GM10266 (cell line): ENCODE results near the gene STX1B.
A peak's percentile ranks its signal among the peaks of the same experiment; 100 is the strongest.

Experiments
- DNase-seq: peaks from one replicate; pipeline ENCODE4 v3.0.0; 2012; ENCODE audit errors: extremely low spot score
- TF ChIP-seq, protein P1 (sequence below): IDR thresholded peaks from 2 replicates; pipeline ENCODE4 v1.5.1; 2012; ENCODE audit warnings: mild to moderate bottlenecking, low read depth; ENCODE audit not compliant: control insufficient read depth, insufficient read depth; ENCODE audit errors: missing control alignments

STX1B gene

DNA sequence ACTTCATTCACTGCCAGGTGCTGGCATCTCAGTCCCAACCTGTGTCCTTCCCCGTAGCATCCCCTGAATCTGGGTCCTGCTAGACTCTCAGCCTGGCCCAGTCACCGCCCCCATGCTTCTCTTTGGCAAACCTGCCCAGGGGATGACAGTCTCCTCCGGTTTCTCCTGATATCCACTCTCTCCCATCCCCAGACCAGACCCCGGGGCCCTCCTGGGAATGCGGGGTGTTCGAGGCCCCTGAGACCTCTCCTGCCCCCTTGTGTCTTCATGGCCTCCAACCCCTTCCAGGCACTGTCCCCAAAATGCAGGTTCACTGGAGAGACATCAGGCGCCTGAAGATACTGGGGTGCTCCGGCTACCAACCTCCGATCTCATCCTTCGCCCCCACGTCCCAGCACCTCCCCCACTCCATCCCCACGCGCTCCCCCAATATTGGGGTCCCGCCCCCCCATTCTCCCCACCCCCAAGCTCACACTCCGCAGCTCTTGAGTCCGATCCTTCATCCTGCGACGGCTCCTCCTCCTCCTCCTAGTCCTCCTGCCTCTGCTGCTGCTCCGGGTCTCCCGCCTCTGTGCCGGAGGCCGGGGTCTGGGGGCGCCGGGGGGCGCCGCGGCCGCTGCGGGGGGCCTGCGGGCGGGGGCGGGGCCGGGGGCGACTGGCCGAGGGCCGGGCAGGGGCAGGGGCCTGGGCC, 399 bp downstream of the STX1B start:
- TF ChIP-seq, protein P1, sequence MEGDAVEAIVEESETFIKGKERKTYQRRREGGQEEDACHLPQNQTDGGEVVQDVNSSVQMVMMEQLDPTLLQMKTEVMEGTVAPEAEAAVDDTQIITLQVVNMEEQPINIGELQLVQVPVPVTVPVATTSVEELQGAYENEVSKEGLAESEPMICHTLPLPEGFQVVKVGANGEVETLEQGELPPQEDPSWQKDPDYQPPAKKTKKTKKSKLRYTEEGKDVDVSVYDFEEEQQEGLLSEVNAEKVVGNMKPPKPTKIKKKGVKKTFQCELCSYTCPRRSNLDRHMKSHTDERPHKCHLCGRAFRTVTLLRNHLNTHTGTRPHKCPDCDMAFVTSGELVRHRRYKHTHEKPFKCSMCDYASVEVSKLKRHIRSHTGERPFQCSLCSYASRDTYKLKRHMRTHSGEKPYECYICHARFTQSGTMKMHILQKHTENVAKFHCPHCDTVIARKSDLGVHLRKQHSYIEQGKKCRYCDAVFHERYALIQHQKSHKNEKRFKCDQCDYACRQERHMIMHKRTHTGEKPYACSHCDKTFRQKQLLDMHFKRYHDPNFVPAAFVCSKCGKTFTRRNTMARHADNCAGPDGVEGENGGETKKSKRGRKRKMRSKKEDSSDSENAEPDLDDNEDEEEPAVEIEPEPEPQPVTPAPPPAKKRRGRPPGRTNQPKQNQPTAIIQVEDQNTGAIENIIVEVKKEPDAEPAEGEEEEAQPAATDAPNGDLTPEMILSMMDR, result peak; percentile 15
- DNase-seq, result no peak

DNA sequence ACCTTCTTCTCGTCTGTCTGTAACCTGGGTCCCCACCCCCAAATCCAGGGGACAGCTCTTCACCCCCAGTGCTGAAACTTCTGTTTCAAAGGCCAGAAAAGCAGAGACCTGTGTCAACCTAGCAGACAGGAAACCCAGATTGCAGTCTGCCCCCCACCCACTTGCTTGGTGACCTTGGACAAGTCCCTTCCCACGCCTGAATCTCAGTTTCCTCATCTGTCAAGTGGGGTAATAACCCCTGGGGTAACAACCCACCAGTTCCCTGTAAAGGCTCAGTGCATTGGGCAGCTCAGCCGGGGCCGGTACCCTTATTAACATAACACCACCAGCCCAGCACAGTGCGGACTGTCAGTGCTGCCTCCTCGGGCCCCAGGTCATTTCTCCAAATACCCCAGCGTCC, 1.3 kb downstream of the STX1B start:
- TF ChIP-seq, protein P1, result no peak
- DNase-seq, result no peak

GRCh38 chr16:31008551-31008950, 1.9 kb downstream of the STX1B start:
- TF ChIP-seq, protein P1, result no peak
- no peak for DNase-seq

DNA sequence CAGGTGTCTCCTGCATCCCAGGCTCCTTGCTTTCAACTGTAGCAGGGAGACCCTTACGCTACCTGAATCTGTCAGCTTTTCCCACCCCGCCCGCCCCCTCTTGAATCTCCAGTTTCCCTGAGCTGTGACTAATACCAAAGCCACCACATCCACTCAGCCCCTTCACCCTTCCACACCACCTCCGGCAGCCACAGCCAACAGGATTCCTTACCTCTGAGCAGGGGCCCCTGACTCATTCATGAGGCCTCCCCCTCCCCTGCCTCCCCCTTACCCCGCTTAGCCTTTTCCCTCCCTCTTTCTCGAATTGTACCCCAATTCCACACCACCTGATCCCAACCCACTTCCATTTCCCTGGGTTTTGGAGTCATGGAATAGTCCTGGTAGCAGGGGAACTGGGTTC, 2.3 kb downstream of the STX1B start:
- no peak for DNase-seq
- TF ChIP-seq, protein P1, result no peak

DNA sequence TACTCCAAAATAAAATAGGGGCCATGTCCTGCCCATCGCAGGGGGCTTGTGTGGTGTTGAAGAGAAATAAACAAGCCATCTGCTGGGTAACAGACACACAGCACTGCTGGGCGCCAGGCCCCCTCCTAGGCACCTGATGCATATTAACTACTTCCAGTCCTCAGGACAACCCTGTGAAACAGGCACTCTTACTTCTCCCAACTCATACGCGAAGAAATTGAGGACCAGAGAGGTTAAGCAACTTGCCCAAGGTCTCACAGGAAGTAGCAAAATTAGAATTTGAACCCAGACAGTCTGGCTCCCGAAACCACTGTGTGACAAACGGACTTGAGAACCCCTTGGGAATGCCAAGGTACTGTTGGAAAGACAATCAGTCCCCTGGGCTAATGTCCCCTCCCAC, 2.8 kb downstream of the STX1B start:
- TF ChIP-seq, protein P1, result no peak

GRCh38 chr16:31006589-31006988, 3.8 kb downstream of the STX1B start:
- TF ChIP-seq, protein P1, result no peak
- no peak for DNase-seq

More for the DNA sequence above, 2.8 kb downstream of the STX1B start:
- DNase-seq, result no peak

DNA sequence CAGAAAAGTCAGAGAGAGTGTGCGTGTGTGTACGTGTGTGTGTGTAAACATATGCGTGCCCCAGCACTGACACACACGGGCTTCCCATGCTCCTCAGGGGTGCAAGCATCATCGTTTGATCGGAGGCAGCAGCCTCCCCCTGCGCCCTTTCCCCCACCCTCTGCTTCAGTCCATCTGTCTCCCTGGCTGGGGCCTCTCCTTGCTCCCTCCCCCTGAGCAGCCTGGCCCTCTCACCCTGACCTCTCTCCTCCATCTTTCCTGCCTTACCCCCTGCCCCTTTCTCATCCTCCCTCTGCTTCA, 4.4 kb downstream of the STX1B start:
- TF ChIP-seq, protein P1, result no peak
- no peak for DNase-seq
